GM19395 (cell line): Measurements from ENCODE around the gene FOXQ1.
"Not testable (repeated sequence)": the region's sequence is repeated elsewhere in the genome, so short reads cannot be mapped to it uniquely, and the experiment has no call there.

Source experiments
- ATAC-seq: cut with Tn5 transposase; IDR thresholded peaks from one replicate; pipeline ENCODE4 v1.9.1; 2021; ENCODE audit warnings: mild to moderate bottlenecking, moderate library complexity; ENCODE audit not compliant: unreplicated experiment

The FOXQ1 gene

DNA sequence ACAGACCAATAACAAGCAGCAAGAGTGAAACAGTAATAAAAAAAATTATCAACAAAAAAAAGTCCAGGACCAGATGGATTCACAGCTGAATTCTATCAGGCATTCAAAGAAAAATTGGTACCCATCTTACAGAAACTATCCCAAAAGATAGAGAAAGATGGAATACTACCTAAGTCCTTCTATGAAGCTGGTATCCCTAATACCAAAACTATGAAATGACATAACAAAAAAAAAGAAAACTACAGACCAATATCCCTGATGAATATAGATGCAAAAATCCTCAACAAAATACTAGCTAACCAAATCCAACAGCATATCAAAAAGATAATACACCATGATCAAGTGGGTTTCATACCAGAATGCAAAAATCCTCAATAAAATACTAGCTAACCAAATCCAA is 43.2 kb downstream of the FOXQ1 start:
- not testable (repeated sequence) for ATAC-seq

- not testable (repeated sequence) for ATAC-seq
These were observed 49.8 kb downstream of the FOXQ1 start for GRCh38 chr6:1361717-1362116.

DNA sequence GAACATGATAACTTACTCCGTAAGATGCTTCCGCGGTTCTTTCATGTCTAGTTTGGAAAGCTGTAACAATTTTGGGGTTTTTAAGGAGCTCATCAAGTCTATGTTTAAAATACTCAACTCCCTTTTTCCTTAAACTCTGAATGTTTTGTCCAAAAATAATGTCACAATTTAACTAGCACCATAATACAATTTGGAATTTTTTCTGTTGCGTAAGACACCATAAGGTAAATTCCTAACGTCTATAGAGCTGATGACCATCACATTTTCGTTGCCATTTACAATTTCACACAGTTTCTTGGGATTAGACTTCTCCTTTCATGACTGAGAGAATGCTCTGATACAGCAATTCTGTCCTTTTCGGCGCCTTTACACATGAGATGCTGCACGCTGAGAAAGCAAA is 50.7 kb downstream of the FOXQ1 start:
- ATAC-seq, result no peak

DNA sequence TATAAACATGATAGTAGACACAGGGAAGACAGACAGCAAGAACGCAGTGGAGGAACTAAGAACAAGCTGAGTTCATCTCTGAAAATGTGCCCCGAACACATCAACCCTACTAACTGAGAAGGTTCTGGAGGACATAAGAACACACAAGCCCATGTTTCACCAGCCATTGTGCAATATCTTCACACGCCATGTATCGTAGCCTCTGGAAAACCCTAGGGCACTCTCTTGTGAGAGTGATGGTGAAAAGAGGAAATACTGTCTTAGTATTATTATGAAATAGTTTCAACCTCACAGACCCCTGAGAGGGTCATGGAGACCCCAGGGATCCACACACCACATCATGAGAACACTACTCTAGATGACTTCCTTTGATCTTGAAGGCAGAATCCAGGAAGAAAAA is 51.4 kb downstream of the FOXQ1 start:
- ATAC-seq, result no peak

DNA sequence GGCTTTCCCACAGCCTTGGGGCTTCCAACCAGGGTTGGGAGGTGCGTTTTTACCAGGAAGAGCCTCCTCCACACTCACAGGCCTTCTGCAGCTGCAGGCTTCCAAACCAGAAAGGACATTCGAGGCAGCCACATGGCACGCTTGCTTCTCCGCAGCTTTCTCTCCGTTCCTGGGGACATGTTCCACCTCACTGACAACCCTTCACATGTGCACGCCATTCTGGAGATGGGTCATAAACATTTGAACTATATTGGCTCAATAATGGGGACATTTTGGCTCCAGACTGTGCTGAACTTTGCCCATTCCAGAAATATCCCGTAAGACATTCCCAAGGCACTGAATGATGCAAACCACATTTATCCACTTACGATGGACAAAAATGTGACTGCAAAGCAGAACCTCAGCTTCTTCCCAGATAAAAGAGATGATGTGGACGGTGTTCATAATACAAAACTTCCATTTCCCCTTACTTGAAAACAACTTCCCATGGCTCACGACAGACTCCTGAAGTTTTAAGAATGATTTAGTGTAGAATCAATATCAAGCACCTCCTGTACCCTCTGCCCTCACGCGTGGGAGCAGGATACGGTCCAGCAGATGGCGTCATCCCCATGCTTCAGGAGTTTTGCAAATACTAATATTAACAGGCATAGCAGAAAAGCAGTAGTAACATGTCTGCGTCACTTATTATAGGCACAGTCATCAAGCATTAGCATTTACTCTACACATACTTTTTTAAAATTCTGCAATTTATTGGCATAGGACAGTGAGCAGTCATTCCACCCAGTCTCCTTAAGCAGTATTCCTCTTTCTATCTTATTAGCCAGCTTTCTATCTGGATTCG is 52.1 kb downstream of the FOXQ1 start:
- no peak for ATAC-seq
